K562 (cell line): ENCODE data around the gene LZTR1. TPM values are rescaled to one million over a fixed set of nuclear protein-coding genes. Genes with fewer than 3 reads are reported as not detected.

Experiments used
- BCLAF1 ChIP-seq, 2 experiments: fragments of 450-650 bp in 1 of 2; IDR thresholded peaks; 2 replicates each; pipeline ENCODE4 v1.6.1; 2011 to 2017; ENCODE audit warnings: low read depth in 2 of 2, antibody characterized with exemption in 1 of 2, borderline replicate concordance in 1 of 2, low read length in 1 of 2, mild to moderate bottlenecking in 1 of 2, mixed read lengths in 1 of 2; ENCODE audit not compliant: control insufficient read depth in 1 of 2
- HBP1 ChIP-seq: fragments of 450-650 bp; formaldehyde crosslinking; IDR thresholded peaks from 2 replicates; pipeline ENCODE4 v1.4.0; 2022; ENCODE audit warnings: missing genetic modification characterization
- JUNB ChIP-seq: fragments of 450-650 bp; formaldehyde crosslinking; conservative IDR thresholded peaks from 2 replicates; pipeline ENCODE4 v1.4.0; 2020; ENCODE audit warnings: mild to moderate bottlenecking
- POLR2H ChIP-seq: IDR thresholded peaks from 2 replicates; pipeline ENCODE4 v1.6.1; 2016; ENCODE audit warnings: missing genetic modification characterization, low read depth, mild to moderate bottlenecking, control low read depth, missing compliant biosample characterization, moderate library complexity
- PRMT5 ChIP-seq: sonication (generic); formaldehyde crosslinking; IDR thresholded peaks from 2 replicates; pipeline ENCODE4 v1.5.0; 2020; ENCODE audit warnings: missing genetic modification reagents
- ZNF133 ChIP-seq: fragments of 250-450 bp; sonication (Bioruptor Pico); IDR thresholded peaks from 2 replicates; pipeline ENCODE4 v1.4.0; 2020; ENCODE audit warnings: mild to moderate bottlenecking
- polyA plus RNA-seq, 8 experiments: library from polyadenylated mRNA; depleted of rRNA in 4 of 8; stranded (reverse) in 5 of 8; unstranded in 3 of 8; fragments of >200 nt; fragmentation: Nextera tagmentation in 2 of 8; fragmentation: Illumina TruSeq in 1 of 8; extraction: Ambion mirVana in 2 of 8; extraction: Trizol in 1 of 8; gene quantifications; 2 replicates each; pipeline versions ENCODE4 v1.2.1 to v1.2.3, GENCODE V29; 2011 to 2014; ENCODE audit warnings: inconsistent platforms in 1 of 8, missing spikeins in 1 of 8
- total RNA-seq, 7 experiments: library from RNA; depleted of rRNA in 6 of 7; stranded (reverse); fragments of >200 nt in 6 of 7; fragmentation: Illumina TruSeq in 2 of 7; extraction: Trizol in 2 of 7; gene quantifications; 2 replicates each; pipeline versions ENCODE4 v1.2.1 to v1.2.3, GENCODE V29; 2011 to 2021; ENCODE audit warnings: low replicate concordance in 1 of 7
- TF ChIP-seq, protein P1 (sequence below): fragments of 250-450 bp; sonication (Bioruptor Pico); IDR thresholded peaks from 2 replicates; pipeline ENCODE4 v1.4.0; 2020; ENCODE audit warnings: borderline replicate concordance
- TF ChIP-seq, protein P2 (sequence below): fragments of 450-650 bp; formaldehyde crosslinking; conservative IDR thresholded peaks from 2 replicates; pipeline ENCODE4 v1.4.0; 2022; ENCODE audit warnings: mild to moderate bottlenecking, missing genetic modification characterization

The LZTR1 gene
- total and polyA plus RNA-seq, 9 of the 15 experiments (the other 6 are each of a cell fraction or from before 2014, with no cell fraction given), result 2.2 to 135 (median 63.0) TPM

- TF ChIP-seq BCLAF1 (IDR thresholded peaks at IDR 0.05; ENCODE audit: borderline replicate concordance in 1 of 2, control insufficient read depth in 1 of 2, low read depth in 2 of 2, low read length in 1 of 2) (no peak), HBP1 (CRISPR knock-in tag) (peak; percentile 63; the same call in 1 of the 2 replicates), POLR2H (no peak), JUNB (CRISPR knock-in tag) (peak; percentile 38; the same call in 1 of the 2 replicates), ZNF133 (CRISPR knock-in tag) (peak; percentile 50; the same call in 1 of the 2 replicates), PRMT5 (CRISPR knock-in tag) (peak; percentile 4; the same call in 1 of the 2 replicates)
- TF ChIP-seq, protein P1, sequence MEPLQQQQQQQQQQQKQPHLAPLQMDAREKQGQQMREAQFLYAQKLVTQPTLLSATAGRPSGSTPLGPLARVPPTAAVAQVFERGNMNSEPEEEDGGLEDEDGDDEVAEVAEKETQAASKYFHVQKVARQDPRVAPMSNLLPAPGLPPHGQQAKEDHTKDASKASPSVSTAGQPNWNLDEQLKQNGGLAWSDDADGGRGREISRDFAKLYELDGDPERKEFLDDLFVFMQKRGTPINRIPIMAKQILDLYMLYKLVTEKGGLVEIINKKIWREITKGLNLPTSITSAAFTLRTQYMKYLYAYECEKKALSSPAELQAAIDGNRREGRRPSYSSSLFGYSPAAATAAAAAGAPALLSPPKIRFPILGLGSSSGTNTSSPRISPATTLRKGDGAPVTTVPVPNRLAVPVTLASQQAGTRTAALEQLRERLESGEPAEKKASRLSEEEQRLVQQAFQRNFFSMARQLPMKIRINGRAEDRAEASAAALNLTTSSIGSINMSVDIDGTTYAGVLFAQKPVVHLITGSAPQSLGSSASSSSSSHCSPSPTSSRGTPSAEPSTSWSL, result peak; percentile 78; the same call in 1 of the 2 replicates
- TF ChIP-seq, protein P2, sequence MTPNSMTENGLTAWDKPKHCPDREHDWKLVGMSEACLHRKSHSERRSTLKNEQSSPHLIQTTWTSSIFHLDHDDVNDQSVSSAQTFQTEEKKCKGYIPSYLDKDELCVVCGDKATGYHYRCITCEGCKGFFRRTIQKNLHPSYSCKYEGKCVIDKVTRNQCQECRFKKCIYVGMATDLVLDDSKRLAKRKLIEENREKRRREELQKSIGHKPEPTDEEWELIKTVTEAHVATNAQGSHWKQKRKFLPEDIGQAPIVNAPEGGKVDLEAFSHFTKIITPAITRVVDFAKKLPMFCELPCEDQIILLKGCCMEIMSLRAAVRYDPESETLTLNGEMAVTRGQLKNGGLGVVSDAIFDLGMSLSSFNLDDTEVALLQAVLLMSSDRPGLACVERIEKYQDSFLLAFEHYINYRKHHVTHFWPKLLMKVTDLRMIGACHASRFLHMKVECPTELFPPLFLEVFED (CRISPR knock-in tag), result peak; percentile 77; the same call in 1 of the 2 replicates
Observed at GRCh38 chr22:21026783-21027692, 44.9 kb downstream of the LZTR1 start (continued).
